IPS-18c (cell line): ENCODE measurements around the gene CACNG4.

Experiments used
- H3K4me3 ChIP-seq: 2 replicates; pipeline ENCODE4 v1.7.0; 2013; ENCODE audit warnings: low read depth, mild to moderate bottlenecking, low read length, moderate library complexity; ENCODE audit not compliant: insufficient read depth
- H3K9me3 ChIP-seq: one replicate; pipeline ENCODE4 v1.6.1; 2013; ENCODE audit warnings: mild to moderate bottlenecking, low read length, moderate library complexity; ENCODE audit not compliant: control insufficient read depth, insufficient read depth

CACNG4 gene

DNA sequence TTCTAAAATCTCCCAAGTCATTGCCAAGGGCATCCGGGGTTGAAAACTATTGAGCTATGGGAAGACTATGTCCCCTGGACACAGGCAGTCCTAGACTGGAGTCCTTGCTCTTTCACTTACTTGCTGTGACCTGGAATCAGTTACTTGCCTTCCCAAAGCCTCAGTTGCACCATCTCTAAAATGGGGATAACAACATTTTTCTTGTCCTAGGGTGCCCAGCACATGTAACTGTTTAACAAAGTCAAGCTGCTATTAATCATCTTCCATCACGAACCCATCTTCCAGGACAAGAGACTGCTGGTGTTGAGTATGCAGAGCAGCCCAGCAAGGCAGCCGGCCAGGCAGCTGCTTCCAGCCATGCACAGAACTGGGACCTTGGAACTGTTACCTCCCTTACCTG, 9.9 kb upstream of the CACNG4 start:
- no peak overlapping the region for H3K4me3 ChIP-seq

DNA sequence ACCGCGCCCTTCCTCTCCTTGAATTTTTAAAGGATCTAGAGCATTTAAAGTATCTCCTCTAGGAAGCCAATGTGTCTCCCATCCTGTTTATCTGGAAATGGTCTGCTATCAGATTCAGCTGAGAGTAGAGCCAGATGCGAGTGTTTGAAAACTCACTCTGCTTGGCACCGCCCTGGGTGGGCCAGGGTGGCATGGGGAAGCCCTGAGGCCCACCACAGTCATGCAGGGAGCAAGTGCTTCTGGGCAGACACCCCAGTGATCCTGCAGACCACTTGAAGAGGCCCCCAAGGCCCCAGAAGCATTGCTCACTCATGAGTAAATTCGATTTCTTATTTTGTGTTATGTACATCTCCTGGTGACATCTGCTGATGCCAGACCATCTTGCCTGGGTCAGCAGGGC, 8.7 kb upstream of the CACNG4 start:
- H3K9me3 ChIP-seq = no peaks in the 10 kb centered on the region
- no peak overlapping the region for H3K4me3 ChIP-seq

More for the DNA sequence above, 9.9 kb upstream of the CACNG4 start:
- H3K9me3 ChIP-seq = no peaks in the 10 kb centered on the region

- Histone ChIP-seq H3K4me3 (no peak overlapping the region), H3K9me3 (no peaks in the 10 kb centered on the region)
Measured at GRCh38 chr17:66956941-66957340, 7.6 kb upstream of the CACNG4 start.

DNA sequence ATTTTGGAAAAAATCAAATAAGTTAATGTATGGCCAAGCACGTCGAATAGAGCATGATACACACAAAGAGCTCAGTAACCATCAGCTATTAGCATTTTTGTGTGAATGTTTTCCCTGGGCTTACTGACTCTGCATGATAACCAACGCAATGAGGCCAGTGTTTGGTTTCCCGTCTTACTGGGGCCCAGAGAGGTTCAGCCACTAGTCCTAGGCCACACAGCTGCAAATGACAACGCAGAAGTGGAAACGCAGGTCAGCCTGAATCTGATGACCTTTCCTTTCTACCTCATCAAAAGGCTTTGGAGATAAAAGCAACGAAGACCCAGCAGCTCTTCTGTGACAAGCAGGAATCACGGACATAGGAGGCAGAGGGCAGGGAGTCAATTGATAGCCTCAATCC, 7.2 kb upstream of the CACNG4 start:
- H3K4me3 ChIP-seq = no peak overlapping the region

GRCh38 chr17:66957951-66958579, 6.4 kb upstream of the CACNG4 start:
- H3K4me3 ChIP-seq = no peak overlapping the region

More for the DNA sequence above, 7.2 kb upstream of the CACNG4 start:
- H3K9me3 ChIP-seq = no peaks in the 10 kb centered on the region

DNA sequence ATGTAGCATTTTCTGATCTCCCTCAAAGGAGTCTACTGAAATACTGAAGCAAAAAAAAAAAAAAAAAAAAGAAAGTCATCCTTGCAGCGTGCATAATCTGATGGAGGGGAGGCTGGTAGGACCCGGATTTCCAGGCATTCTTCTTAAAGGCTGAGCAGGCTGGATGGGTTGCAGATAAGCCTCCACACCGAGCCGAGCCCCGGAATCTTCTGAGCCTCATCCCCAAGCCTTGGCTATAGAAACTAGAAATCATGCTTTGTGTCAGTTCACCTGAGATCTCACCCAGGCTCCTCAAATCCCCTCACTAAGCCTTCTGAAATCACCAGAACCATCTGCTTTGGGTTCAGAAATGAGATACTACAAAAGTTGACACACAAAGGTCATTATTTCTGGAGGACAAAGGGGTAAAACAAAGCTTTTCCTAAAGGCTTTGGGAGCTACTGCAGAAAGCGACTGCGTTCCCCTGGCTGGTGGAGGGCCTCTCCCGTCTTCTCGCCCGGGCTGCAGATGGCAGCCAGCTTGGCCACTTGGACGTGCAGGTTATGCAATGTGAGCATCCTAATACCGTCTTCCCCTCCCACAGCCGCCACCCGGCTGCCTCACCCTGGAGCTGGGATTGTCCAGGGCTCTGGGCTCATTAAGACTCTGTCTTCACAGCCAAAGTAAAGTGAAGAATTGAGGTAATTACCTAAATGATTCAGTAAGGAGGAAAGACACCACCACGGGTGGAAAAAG, 4.7 kb upstream of the CACNG4 start:
- H3K9me3 ChIP-seq = no peaks in the 10 kb centered on the region
- H3K4me3 ChIP-seq = no peak overlapping the region

More at GRCh38 chr17:66957951-66958579, 6.4 kb upstream of the CACNG4 start:
- H3K9me3 ChIP-seq = no peaks in the 10 kb centered on the region

DNA sequence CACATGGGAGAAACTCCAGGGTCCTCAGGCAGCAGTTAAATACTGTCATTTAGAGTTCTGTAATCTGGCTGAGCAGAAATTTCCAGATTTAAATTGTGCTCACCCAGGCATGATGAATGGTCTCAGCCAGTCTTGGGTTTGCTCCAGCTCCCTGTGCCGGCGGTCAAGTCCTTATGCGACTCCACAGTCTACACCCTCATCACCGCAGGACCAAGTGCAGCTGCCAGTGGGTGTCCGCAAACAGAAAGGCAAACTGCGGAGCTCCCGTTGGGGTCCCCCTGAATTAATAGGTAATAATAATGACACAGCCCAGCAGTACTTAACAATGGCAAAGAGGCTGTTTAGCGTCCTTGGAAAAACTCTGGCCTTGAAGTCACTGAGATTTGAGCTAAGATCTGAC, 3.9 kb upstream of the CACNG4 start:
- Histone ChIP-seq H3K9me3 (no peaks in the 10 kb centered on the region), H3K4me3 (no peak overlapping the region)

- H3K4me3 ChIP-seq = peak overlapping the region; percentile 43; the same call in 1 of the 2 replicates
Measured at GRCh38 chr17:66963521-66963908, 992 bp upstream of the CACNG4 start.

GRCh38 chr17:66964930-66965800, 658 bp downstream of the CACNG4 start:
- no peaks in the 10 kb centered on the region for H3K9me3 ChIP-seq
- peak overlapping the region; percentile 64 for H3K4me3 ChIP-seq

More at GRCh38 chr17:66963521-66963908, 992 bp upstream of the CACNG4 start:
- no peaks in the 10 kb centered on the region for H3K9me3 ChIP-seq

GRCh38 chr17:66965801-66966262, 1.3 kb downstream of the CACNG4 start:
- H3K4me3 ChIP-seq = peak overlapping the region; percentile 50
- H3K9me3 ChIP-seq = no peaks in the 10 kb centered on the region

GRCh38 chr17:66966298-66966697, 1.8 kb downstream of the CACNG4 start:
- H3K9me3 ChIP-seq = no peaks in the 10 kb centered on the region
- H3K4me3 ChIP-seq = peak overlapping the region; percentile 50

DNA sequence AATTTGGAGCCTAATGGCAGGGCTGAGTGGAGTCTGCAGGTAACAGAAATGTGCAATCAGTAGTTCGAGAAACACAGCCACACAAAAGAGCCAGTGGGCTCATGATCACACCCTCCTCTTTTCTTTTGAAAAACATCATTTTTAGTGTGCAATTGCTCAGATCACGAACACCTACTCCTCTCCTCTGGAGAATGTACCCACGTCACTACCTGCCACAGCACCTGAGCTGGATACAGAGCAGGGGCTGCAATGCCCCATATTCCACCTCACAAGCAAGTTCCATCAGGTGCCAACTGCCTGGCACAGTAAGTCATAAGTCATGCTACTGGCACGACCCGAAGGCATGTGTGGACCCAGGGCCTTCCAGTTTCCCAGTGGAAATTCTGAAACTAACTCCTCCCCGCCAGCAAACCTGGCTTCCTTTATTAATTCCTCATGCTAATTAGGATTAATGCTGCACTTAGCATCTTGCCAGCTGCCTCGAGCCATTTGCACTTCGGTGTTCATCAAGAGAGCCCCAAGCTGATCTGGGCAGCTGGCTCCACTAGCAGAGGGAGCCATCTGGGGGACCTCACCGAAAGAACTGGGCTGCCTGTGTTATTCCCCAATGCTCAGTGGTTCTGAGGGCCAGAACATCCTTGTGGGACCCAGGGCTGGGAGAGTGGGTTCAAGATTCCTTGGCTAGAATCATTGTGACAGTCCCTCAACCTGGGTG, 2.4 kb downstream of the CACNG4 start:
- no peaks in the 10 kb centered on the region for H3K9me3 ChIP-seq
- no peak overlapping the region for H3K4me3 ChIP-seq

DNA sequence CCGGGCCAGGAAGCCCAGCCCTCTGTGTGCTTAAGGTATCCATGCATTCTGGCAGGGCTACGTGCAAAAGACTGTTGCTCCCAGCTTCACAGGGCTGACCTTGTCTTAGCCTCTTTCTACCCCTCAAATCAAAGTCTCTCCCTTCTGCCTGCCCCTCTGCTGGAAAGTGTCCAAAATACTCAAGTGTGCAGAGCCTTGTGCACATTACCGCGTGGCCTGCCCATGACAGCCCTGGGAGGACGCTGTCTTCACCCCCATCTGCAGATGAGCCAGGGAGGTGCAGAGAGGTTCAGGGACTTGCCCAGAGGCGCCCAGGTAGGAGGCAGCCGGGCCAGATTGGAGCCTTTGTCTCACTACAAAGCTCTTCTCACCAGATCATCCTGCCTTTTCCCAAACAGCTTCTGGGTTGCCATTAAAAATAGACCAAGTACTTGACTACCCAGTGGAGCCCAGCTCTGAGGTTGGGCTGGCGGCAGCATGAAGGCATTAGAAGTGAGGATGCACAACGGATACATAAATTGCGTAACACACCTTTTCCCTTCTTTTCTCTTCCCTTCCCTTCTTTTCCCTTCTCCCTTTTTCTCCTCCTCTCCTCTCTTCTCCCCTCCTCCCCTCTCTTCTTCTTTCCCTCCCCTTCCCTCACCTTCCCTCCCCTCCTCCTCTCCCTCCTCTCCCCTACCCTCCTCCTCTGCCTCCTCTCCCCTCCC, 3.5 kb downstream of the CACNG4 start:
- no peak overlapping the region for H3K4me3 ChIP-seq

GRCh38 chr17:66968916-66969315, 4.4 kb downstream of the CACNG4 start:
- Histone ChIP-seq H3K4me3 (no peak overlapping the region), H3K9me3 (no peaks in the 10 kb centered on the region)

More for the DNA sequence above, 3.5 kb downstream of the CACNG4 start:
- no peaks in the 10 kb centered on the region for H3K9me3 ChIP-seq

DNA sequence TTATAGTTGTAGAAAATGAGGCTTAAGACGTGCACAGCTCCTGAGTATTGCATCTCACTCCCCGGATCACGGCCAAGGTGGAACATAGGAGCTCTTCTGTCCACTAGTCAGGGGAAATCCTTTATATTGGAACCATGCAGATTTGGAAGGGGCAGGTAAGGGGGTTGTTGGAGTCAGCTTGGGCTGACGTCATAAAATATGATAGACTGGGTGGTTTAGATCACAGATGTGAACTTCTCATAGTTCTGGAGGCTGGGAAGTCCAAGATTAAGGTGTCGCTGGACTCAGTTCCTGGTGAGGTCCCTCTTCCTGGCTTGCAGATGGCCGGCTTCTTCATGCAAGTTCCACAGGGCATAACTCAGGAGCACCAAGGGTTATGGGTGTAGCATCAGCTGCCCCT, 5.6 kb downstream of the CACNG4 start:
- Histone ChIP-seq H3K4me3 (no peak overlapping the region), H3K9me3 (no peaks in the 10 kb centered on the region)

- H3K4me3 ChIP-seq = no peak overlapping the region
- H3K9me3 ChIP-seq = no peaks in the 10 kb centered on the region
Measured at GRCh38 chr17:66970797-66971196, 6.3 kb downstream of the CACNG4 start.
